Measurements from ENCODE around the gene BICRA. TPM values are rescaled to one million over a fixed set of nuclear protein-coding genes. Genes with fewer than 3 reads are reported as not detected.

The BICRA gene
- polyA plus RNA-seq, 1 of the 3 experiments (the other 2 are of a cell fraction): 1.4 TPM

DNA sequence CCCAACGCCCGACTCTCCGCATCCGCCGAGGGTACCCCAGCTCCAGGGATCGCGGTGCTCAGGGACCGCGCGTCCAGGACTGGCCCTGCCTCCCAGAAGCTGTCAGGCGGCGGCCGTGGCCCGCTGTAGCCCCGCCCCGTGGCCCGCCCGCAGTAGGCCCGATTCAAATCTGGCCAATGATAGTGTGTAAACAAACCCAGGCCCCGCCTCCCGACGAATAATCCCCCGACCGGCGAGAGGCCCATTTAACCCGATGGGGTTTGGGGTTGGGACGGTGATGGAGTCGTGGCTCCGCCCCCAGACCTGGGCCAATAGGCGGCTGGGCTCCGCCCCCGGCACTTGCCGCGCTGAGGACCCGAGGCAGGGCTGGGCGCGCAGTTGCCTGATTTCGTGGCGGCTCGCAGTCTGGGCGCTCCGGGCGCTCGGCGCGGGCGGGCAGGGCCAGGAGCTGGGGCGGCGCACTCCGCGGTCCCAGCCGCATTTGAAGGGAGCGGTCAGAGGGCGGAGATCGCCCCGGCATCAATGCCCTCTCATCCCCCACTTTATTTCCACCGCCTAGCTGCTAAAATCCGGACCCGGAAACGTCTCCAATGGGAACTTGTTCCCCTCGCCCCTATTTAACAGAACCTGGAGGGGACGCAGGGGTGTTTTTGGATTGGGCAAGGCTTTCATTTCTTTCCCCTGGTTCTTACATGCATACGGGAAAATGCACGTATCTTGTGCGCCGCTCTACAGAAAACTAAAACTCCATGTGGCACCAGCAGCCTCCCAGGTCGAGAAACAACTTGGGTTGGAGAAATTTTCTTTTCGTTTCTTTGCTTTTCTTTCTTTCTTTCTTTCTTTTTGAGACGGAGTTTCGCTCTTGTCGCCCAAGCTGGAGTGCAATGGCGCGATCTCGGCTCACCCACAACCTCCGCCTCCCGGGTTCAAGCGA is 8.4 kb upstream of the BICRA start (continued):
- TF ChIP-seq RXRA (IDR thresholded peaks at IDR 0.05; ENCODE audit: borderline replicate concordance, low read depth) (no peak), YY1 (IDR thresholded peaks at IDR 0.05; ENCODE audit: low read depth) (no peak), TCF12 (IDR thresholded peaks at IDR 0.05) (no peak), NRF1 (IDR thresholded peaks at IDR 0.05; ENCODE audit: low read depth, low read length) (peak; percentile 18; the same call in 1 of the 2 replicates), CHD2 (IDR thresholded peaks at IDR 0.05; ENCODE audit: low read length, partially characterized antibody) (no peak), ZBTB33 (IDR thresholded peaks at IDR 0.05; ENCODE audit: borderline replicate concordance, low read depth) (no peak), FOXJ3 (CRISPR knock-in tag; IDR thresholded peaks at IDR 0.05) (0 out of 2 replicates have a peak, but pooled peaks have one; percentile 56), RCOR1 (IDR thresholded peaks at IDR 0.05; ENCODE audit: low read length) (no peak), POLR2AphosphoS5 (IDR thresholded peaks at IDR 0.05; ENCODE audit: low read depth, low read length) (peak; percentile 66), USF1 (IDR thresholded peaks at IDR 0.05; ENCODE audit: borderline replicate concordance, low read depth) (0 out of 2 replicates have a peak, but pooled peaks have one; percentile 3), GABPA (IDR thresholded peaks at IDR 0.05; ENCODE audit: low read depth) (no peak)
- TF ChIP-seq, protein P1, sequence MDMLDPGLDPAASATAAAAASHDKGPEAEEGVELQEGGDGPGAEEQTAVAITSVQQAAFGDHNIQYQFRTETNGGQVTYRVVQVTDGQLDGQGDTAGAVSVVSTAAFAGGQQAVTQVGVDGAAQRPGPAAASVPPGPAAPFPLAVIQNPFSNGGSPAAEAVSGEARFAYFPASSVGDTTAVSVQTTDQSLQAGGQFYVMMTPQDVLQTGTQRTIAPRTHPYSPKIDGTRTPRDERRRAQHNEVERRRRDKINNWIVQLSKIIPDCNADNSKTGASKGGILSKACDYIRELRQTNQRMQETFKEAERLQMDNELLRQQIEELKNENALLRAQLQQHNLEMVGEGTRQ (IDR thresholded peaks at IDR 0.05; ENCODE audit: borderline replicate concordance, low read depth, low read length): no peak
- TF ChIP-seq, protein P2, sequence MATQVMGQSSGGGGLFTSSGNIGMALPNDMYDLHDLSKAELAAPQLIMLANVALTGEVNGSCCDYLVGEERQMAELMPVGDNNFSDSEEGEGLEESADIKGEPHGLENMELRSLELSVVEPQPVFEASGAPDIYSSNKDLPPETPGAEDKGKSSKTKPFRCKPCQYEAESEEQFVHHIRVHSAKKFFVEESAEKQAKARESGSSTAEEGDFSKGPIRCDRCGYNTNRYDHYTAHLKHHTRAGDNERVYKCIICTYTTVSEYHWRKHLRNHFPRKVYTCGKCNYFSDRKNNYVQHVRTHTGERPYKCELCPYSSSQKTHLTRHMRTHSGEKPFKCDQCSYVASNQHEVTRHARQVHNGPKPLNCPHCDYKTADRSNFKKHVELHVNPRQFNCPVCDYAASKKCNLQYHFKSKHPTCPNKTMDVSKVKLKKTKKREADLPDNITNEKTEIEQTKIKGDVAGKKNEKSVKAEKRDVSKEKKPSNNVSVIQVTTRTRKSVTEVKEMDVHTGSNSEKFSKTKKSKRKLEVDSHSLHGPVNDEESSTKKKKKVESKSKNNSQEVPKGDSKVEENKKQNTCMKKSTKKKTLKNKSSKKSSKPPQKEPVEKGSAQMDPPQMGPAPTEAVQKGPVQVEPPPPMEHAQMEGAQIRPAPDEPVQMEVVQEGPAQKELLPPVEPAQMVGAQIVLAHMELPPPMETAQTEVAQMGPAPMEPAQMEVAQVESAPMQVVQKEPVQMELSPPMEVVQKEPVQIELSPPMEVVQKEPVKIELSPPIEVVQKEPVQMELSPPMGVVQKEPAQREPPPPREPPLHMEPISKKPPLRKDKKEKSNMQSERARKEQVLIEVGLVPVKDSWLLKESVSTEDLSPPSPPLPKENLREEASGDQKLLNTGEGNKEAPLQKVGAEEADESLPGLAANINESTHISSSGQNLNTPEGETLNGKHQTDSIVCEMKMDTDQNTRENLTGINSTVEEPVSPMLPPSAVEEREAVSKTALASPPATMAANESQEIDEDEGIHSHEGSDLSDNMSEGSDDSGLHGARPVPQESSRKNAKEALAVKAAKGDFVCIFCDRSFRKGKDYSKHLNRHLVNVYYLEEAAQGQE (IDR thresholded peaks at IDR 0.05; ENCODE audit: low read depth, low read length): no peak

All from SK-N-SH (cell line).